GM12878 (cell line): ENCODE data around the gene ADRA2B. TPM values are rescaled to one million over a fixed set of nuclear protein-coding genes. Genes with fewer than 3 reads are reported as not detected.

ENCODE experiments used
- CHD1 ChIP-seq: IDR thresholded peaks from 2 replicates; pipeline ENCODE4 v1.6.1; 2012; ENCODE audit warnings: low read depth, low read length, improper control_type of control experiment
- CTCF ChIP-seq, 3 experiments: IDR thresholded peaks in 2 of 3; conservative IDR thresholded peaks in 1 of 3; 2 replicates each; pipeline ENCODE4 v1.5.1; 2011; ENCODE audit warnings: low read depth in 3 of 3, low read length in 3 of 3, mild to moderate bottlenecking in 3 of 3, control low read depth in 2 of 3, moderate library complexity in 2 of 3, inconsistent platforms in 1 of 3, mixed read lengths in 1 of 3; ENCODE audit not compliant: control insufficient read depth in 2 of 3, insufficient read depth in 1 of 3; ENCODE audit errors: extremely low read depth in 1 of 3
- E4F1 ChIP-seq: fragments of 450-650 bp; IDR thresholded peaks from 2 replicates; pipeline ENCODE4 v1.6.1; 2018; ENCODE audit warnings: borderline replicate concordance, mild to moderate bottlenecking; ENCODE audit not compliant: partially characterized antibody
- MYB ChIP-seq: fragments of 150-350 bp; IDR thresholded peaks from 2 replicates; pipeline ENCODE4 v1.6.1; 2014; ENCODE audit warnings: mild to moderate bottlenecking, low read depth, low read length, borderline replicate concordance
- REST ChIP-seq: IDR thresholded peaks from 2 replicates; pipeline ENCODE4 v1.6.1; 2012; ENCODE audit warnings: mild to moderate bottlenecking, low read depth, low read length
- TCF3 ChIP-seq: IDR thresholded peaks from 2 replicates; pipeline ENCODE4 v1.6.1; 2012; ENCODE audit warnings: low read depth, mild to moderate bottlenecking, low read length, borderline replicate concordance; ENCODE audit not compliant: insufficient read depth
- polyA plus RNA-seq, 11 experiments: library from polyadenylated mRNA; depleted of rRNA in 4 of 11; unstranded in 6 of 11; stranded (reverse) in 5 of 11; fragments of >200 nt; fragmentation: Nextera tagmentation in 4 of 11; fragmentation: Illumina TruSeq in 1 of 11; extraction: Ambion mirVana in 4 of 11; extraction: Trizol in 1 of 11; gene quantifications; 1 replicate in 1 of 11; 2 replicates in 10 of 11; pipeline versions ENCODE4 v1.2.1 to v1.2.3, GENCODE V29; 2011 to 2016; ENCODE audit warnings: inconsistent platforms in 2 of 11, missing spikeins in 2 of 11, low read depth in 1 of 11
- total RNA-seq, 4 experiments: library from RNA; depleted of rRNA in 3 of 4; stranded (reverse); fragments of >200 nt in 3 of 4; fragmentation: Illumina TruSeq in 1 of 4; extraction: Trizol in 1 of 4; gene quantifications; 2 replicates each; pipeline versions ENCODE4 v1.2.1 to v1.2.3, GENCODE V29; 2013 to 2021

The ADRA2B gene
- total and polyA plus RNA-seq, 10 of the 15 experiments (the other 5 are each of a cell fraction or from before 2014, with no cell fraction given), result 0.01 to 0.10 (median 0.04) TPM; not detected in 6

- TF ChIP-seq CTCF (IDR thresholded peaks at IDR 0.05 in 2 of 3, conservative IDR thresholded peaks at IDR 0.05 in 1 of 3; ENCODE audit: control insufficient read depth in 2 of 3, extremely low read depth in 1 of 3, insufficient read depth in 1 of 3, low read depth in 3 of 3, low read length in 3 of 3) (peak; percentile 67 to 92 (median 71)), E4F1 (no peak), TCF3 (no peak), MYB (peak; percentile 48; the same call in 1 of the 2 replicates), REST (no peak), CHD1 (no peak)
These were observed 22.1 kb upstream of the ADRA2B start, which contains the start of gene ASTL (continued) for GRCh38 chr2:96138179-96139145.
